ENCODE data around the gene SERPINI1.

Gene SERPINI1

DNA sequence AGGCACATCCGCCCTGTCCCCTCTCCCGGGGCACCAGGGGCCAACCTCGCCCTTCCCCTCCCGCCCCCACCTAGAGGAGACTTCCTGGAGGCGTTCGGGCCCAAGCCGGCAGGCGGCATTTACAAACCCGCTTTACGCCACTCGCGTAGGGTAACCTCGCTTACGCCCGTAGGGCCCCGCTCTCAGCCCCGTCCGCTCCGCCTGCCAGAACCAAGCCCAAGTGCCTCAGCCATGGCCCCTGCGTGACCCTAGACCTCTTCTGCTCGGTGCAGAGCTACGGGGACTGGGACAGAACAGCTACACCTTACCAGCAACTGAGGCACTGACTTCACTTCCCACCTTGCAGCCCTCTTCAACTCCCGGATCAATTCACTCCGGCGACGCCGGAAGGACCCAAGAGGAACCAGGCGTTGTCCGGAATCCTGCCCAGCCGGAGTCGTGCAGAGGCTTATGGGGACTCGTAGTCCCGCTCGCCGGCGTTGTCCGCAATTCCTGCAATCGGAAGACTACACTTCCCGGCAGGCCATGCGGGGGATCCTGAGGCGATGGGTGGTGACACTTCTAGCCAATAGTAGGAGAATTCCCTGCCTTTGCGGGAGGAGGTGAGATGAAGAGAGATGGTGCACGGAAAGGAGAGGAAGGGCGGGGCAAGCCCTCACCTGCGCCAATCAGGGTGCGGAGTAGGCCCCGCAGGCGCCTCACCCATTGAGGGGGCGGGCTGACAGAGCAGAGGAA is 856 bp upstream of the SERPINI1 start, which contains the start of gene PDCD10:
PDCD10 (minus strand) TSS at position 395 of the 735 bp plus-strand sequence. CDS start 14,735 bp downstream, outside the sequence.
- ATAC-seq (peak; percentile 92), DNase-seq (peak; percentile 94)

DNA sequence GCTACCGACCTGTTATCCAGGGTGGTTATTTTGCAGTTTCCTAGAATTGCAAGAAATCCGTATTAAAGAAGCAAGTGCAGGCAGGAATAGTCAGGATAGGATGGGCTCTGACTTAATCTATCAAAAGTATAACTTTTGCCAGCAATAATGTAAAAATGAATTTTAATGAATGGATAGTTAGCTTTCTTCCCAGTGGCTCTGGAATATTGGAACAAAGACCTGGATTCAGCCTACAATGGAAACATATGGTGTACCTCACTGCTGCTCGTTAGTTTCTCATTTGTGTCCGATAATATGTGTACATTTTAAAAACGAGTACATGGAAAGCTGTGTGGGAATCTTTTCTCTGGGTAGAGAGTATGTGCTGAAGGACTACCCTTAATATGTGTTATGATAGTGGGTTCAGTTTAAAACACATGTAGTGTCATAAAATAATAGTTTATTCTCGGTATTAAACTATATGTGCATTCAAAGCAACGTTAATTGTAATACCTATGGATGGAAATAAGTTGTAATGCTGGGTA is 805 bp downstream of the SERPINI1 start:
- DNase-seq, result no peak
- ATAC-seq, result no peak

DNA sequence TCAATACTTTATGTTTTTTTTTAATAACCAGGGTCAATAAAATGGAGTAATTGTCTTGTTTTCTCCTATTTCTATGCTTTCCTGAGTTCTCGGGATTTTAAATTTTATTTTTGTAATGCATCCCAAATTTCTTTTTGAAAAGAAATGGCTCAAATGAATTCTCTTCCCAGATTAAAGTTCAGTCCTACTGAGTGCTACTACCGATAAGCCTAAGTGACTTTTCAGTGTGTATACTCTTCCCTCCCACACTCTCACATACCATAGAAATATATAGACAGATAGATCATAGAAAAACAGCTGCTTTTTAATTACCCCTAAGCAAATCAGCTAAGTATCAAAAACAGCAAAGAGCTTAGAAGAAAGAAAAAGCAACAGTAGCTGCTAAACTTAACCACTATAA is 1.5 kb downstream of the SERPINI1 start:
- no peak for DNase-seq

DNA sequence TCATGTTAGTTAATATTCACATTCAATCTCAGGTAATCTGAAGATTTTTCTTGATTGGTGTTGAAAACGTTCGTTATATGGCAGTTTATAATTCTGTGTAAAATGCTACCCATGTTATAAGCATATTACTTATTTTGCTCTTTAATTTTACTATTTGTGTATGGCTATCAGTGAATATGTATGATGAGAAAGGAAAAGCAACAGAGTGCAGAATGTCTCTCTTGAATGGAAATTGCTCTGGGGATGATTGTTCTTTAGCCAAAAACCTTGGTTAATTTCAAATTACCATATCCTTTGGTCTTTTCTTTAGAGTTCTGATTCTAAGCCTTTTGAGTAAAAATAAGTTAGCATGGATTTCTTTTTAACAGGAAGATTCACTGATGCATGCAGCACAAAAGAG is 2.5 kb downstream of the SERPINI1 start:
- no peak for DNase-seq
- ATAC-seq, result no peak

More for the DNA sequence above, 1.5 kb downstream of the SERPINI1 start:
- ATAC-seq, result no peak

DNA sequence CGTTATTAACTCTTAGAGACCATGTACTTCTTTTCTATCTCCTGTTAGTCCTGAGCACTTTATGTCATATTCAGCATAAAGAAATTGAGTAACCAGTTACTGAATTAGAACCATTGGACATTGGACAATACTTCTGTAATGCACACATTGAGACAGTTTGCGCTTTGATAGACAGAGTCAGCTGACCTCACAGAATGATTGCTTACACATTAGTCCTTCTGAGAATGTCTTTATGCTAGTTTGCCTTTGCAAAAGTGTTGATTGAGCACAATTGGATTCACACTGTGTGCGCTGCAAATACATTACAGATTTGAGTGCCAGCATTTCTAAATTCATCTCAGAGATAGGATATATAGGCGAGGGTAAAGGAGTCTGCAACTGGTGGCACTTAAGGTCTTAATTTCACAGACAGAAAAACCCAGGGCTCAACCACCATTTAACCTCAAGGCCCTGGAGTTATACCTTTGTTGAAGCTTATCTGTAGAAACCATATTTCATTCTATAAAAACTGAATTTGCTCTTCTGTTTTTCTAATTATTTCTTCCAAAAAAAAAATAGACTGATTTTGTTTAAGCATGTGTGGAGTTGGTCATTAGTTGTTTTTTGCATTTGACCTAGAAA is 3.8 kb downstream of the SERPINI1 start:
- ATAC-seq (no peak), DNase-seq (no peak)

DNA sequence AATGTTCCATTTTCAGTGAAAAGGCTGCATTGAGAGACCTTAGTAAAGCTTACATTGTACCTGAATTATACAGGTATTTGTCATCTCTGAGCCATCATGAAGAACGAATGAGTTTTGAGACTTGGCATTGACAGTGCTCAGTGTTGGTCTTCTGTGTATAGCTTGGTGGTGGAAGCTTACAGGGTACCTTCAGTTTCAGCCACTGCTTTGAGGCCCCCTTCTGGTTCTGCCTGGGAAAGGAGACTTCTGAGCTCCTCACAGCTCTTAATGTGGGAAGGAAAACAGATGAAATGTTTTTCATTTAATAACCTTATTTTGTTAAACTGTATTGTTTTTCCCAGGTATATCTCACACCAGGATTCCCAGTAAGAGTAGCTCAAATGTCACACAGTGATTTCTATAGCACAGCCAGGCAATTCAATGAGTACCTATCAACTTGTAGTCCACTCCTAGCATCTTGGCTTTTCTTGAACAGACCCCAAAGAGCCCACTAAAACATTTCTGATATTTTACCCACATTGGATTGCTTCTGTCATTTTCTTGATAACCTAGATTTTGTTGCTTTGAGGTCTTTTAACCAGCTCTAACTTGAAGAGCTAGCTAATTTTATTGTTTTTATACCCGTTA is 5.6 kb downstream of the SERPINI1 start:
- ATAC-seq, result peak; percentile 90
- DNase-seq, result peak; percentile 28

DNA sequence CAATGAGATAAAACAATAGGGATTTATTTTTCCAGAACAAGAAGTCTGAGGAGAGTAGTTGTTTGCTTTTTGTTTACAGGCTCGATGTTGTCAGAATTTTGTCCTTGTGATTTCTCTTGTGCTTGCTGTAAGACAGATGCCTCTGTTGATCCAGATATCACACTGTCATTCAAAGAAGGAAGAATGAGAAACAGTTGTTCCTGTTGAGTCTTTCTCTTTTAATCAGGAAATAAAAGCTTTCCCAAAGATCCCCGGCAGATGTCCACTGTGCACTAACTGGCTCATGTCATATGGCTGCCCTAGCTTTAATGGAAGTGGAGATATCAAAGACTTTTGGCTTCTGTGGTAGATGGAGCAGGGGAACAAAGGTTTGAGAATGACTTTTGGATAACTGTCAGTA is 6.8 kb downstream of the SERPINI1 start:
- ATAC-seq (no peak), DNase-seq (no peak)

DNA sequence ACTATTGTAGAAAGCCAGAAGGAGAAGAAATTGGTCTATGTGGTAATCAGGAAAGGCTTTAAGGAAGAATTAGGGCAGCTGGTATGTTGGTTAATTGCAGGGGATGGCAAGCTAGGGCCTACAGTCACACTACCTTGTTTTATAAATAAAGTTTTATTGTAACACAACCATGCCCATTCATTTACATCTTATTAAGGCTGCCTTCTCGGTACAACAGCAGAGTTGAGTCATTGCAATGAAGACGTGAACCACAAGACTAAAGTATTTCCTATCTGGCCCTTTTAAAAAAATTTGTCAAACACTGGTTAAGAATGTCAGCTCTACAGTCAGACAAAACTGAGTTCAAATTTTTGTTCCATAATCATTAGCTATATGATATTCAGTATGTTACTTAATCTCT is 8.3 kb downstream of the SERPINI1 start:
- no peak for DNase-seq
- ATAC-seq, result no peak

DNA sequence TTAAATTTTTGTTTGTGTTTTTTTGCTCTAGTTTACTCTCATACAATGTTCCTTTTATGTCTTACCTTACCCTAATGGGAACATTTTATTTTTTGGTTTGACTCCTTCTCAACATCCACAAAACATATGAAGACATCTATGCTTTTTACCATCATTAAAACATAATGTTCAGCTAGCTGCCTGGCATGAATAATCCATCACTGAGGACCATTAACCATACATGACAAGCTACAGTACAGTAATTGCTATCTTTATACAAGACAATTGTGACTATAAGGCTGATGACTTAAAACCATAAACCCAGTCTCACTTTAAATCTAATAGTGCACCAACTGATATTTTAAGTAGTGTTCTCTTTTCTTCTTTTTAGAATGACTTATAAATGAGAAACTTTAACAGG is 13.7 kb downstream of the SERPINI1 start:
- ATAC-seq (no peak), DNase-seq (no peak)

DNA sequence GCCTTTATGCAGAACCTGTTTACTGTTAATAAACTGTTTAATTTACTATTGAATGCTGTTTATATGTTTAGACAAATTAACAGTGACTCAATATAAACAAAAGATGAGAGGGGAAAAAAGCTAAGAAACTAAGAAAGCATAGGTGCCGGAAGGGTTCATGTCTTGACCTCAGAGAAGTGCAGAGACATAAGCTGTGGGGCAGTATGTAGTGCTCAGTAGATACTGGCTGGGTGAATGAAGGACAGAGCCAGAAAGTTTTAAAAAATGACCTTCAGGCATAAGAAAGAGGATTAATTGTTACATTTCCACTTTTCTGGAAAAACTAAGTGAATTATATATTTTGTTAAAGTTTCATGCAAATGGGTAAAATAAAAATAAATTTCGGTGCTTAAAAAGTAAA is 14.2 kb downstream of the SERPINI1 start:
- DNase-seq (no peak), ATAC-seq (no peak)

DNA sequence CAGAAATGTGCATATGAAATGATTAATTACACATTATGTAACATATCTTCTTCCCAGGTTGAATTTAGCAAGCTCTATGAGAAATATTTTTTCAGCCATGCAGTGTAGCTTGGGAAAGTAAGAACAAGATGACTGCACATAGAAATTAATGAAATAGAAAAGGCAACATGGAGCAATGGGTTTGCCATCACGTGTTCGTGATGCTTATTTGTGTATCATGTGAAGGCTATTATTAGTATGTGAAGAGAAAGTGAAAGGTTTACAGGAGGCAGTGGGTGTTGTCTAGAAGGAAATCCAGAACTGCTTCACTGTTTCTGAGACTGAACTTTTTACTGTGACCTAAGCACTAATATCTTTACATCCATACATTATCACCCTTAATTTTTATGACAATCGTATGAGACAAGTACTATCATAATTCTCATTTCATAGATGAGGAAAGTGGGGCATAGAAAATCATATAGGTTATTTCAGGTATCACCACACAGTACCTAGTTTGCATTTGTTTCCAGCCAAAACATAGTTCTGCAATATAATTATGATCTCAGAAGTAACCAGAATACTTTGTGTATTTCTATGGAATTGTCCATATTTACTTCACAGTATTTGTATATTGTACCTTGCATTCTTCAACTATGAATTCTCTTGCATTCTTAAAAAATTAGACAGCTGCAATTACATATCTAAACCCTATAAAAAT is 14.9 kb downstream of the SERPINI1 start:
- peak; percentile 61 for ATAC-seq
- no peak for DNase-seq

DNA sequence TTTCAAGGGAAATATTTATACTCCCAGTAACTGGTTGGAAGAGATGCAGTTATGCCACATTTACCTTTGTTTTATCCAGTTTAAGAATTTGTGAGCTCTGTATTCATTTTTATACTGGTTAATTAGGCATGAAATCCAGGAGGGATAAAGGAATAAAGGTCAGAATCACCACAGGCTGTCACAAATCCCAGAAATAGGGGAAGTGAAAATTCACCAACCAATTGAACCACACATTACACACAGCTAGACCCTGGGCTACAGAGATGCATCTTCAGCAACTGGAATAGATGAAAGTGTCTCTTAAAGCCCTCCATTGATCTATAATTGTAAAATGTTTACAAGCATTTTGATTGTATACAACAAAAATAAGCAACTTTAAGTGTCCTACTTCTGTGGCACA is 18.5 kb downstream of the SERPINI1 start:
- ATAC-seq (no peak), DNase-seq (no peak)

DNA sequence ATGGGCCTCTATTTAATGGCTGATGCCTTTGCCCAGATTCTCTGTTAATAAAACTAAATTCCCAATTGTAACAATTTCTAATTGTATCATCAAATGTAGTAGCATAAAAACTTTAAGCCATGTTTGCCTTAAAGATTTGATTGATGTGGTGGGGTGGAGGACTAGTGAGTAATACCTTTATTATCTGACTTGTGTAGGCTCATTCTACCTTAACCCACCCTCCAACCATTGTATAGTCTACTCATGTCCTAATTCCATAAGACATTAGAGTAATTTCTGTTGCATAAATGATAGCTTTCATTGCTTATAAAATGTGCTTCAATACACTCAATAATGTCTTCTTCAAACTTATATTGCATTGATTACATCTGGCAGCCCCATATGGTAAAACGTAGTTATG is 25.8 kb downstream of the SERPINI1 start:
- DNase-seq, result no peak
- ATAC-seq, result no peak

DNA sequence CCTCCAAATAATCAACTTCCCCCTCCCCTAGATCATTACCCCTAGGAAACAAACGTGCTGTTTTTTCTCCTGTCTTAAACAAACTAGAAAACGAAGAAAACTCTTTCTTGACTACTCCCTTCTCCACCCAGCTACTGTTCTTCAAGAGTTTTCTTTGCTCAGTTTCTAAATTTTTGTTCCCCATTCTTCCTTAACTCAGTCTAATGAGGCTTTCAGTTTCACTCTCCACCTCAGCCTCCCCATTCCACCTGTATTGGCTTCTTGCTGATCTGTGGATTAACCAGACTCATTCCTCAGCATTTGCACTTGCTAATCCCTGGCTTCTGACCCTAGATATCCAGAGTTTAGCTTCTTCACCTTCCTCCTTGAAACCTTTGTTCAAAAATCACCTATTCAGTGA is 26.8 kb downstream of the SERPINI1 start:
- DNase-seq (no peak), ATAC-seq (no peak)

DNA sequence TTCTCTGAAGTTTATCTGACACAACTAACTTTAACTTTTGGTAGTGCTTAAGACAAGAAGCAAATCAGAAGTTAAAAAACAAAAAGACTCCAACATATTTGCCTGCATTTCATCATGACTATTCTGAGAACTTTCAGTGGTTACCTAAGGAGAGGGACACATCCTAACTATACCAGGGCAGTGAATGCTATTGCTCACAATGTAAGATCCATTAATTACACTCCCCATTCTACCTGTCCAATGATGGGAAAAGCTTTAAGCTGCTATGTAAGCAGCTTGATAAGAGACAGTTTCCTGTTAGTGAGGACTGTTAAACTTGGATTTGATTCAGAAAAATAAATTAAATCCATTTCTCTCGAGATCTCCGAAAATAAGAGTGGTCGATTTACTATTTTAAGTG is 37.5 kb downstream of the SERPINI1 start:
- DNase-seq (no peak), ATAC-seq (no peak)

DNA sequence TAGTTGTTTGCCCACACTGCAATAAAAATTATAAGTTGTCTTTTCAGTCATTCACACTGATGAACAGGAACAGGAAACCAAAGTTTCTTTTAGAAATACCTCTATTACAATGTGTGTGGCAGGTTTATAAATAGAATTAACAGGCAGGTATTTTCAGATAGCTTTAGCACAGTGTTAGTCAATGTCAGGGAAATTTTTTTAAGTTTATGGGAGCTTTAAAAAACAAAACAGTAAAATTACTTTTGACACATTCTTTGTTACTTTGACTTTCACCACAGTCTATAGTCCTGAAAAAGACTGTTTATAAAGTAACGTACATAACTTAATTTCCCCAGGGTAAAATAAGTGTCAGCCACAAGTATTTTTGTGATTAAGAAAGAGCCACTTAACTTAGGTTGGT is 38.1 kb downstream of the SERPINI1 start:
- ATAC-seq, result no peak

DNA sequence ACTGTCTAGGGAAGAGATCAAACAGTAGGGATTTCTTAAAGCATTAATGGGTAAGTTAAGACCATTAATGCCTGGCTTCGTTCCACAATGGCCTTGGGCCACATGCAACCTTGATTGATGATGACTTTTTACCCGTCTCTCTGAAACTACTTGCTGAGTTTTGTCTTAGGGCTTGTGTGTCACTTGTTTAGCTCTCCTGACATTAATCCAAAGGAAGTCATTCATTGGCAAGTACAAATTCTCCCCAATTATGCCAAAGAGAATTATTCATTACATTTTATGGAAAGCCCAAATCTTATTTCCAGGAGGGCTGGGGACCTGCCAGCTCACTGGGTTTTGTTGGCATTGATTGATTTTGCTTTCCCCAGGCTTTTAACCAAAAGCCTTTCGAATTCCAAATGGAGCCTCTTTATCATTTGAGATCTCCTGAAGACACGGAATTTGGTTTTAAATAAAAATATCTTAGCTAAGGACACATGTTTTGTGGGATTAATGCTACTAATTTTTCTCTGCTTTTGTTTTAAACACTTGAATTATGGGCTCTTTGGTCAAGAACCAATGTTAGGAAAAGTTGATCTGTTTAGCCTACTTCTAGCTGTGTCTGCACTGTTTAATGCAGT is 40.7 kb downstream of the SERPINI1 start:
- ATAC-seq, result no peak
- no peak for DNase-seq

More for the DNA sequence above, 38.1 kb downstream of the SERPINI1 start:
- no peak for DNase-seq

DNA sequence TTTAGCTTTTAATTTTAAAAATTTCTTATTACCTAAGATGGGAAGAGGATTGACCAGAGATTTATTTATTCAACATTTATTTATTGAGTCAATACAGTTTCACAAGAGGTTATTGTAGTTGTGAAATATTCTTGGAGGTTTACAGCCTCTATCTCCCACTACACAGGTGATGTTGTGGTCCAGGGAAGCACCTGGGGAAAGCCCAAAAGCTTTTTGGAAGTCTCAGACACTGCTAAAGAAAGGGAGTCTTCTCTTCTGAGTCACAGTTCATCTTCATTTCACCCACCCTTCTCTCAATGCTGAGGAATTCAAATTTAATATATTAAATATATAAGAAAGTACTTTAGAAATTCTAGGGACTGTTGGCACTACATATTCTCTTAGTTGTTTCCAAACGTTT is 41.8 kb downstream of the SERPINI1 start:
- DNase-seq (no peak), ATAC-seq (no peak)

DNA sequence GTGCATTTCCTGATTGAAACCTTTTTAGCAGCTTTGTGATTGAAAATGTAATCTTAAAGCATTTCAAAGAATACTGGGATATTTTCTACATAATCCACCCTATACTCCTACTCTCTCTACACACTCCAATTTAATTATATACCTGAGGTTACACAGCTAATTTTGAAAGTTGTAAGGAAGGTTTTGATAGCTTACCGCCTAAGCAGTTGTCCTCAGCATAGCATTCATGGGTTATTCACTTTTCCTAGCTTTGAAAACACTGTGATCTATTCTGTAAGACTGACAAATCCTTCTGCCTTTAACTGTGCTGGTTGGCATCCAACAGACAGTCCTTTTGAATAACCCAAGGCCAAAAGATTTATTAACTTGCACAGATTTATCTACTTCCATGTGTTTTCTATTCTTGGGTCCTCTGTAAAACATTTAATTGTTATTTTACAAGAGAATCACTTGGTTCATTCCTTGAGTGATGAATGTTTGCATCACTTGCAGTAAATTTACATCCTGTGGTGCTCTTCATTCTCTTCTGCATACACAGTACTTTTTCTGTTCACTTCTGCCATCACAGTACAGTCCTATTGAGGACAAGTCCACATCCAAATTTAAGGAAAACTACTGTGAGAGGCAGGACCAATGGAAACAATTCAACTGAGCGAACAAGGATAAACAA is 44.8 kb downstream of the SERPINI1 start:
- no peak for DNase-seq
- ATAC-seq, result no peak

DNA sequence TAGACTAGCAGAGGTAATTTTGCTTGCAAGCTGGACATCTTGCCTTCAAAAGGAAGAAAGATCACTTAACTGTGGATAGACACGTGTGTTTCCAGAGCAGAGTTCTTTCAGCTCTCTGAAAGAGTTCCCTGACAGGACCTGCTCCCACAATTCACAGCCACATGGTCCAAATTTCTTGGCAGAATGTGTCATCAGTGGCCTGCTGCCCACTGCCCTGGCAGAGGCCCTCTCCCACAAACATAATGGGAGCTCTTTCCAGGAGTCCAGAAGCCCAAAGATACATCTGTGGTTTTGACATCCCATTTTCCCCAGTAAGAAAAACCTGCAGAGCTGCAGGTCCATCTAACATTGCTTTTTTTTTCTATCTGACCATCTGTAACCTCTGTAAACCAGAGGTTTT is 48.3 kb downstream of the SERPINI1 start:
- DNase-seq (no peak), ATAC-seq (no peak)

DNA sequence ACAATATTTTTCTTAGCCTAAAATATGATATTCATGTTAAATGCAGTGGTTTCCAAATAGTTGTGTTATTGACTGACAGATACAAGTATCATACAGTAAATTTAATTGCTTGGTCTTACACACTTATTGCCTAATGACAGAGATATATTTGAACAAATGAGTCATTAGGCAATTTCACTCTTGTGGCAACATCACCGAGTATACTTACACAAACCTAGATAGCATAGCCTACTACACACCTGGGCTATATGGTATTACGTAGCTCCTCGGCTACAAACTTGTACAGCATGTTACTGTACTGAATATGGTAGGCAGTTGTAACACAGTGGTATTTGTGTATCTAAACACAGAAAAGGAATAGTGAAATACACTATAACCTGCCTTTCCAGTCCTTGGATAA is 50.3 kb downstream of the SERPINI1 start:
- DNase-seq (no peak), ATAC-seq (no peak)

DNA sequence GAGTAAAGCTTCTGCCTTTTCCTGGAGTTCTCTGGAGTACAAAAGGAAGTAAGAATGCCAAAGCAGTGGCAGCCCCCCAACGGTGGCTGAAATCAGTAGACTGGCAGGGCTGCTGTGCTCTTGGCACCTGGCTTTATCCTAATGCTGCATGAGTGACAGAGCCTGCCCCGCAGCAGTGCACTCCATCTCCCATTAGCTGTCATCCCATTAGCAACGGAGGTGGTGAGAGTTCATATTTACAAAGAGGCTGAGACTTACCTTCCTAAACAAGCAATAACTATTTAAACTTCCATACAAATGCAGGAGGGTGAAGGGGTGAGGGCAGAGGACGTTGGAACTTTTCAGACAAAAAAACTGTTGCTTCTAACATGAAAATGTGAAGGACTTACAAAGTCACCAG is 51.9 kb downstream of the SERPINI1 start:
- DNase-seq, result no peak
- ATAC-seq, result no peak
